BLaER1 (cell line): Measurements from ENCODE around the gene CDK5RAP3.
A peak's percentile ranks its signal among the peaks of the same experiment; 100 is the strongest.

Source experiments
- H3K27ac ChIP-seq: shearing (Covaris generic); formaldehyde crosslinking; 2 replicates; pipeline ENCODE4 v1.8.1; 2022
- H3K27me3 ChIP-seq: shearing (Covaris generic); formaldehyde crosslinking; 2 replicates; pipeline ENCODE4 v1.8.1; 2022
- H3K36me3 ChIP-seq: shearing (Covaris generic); formaldehyde crosslinking; 2 replicates; pipeline ENCODE4 v1.8.1; 2022
- H3K4me1 ChIP-seq: shearing (Covaris generic); formaldehyde crosslinking; 2 replicates; pipeline ENCODE4 v1.8.1; 2022
- H3K4me2 ChIP-seq: shearing (Covaris generic); formaldehyde crosslinking; 2 replicates; pipeline ENCODE4 v1.8.1; 2022
- H3K4me3 ChIP-seq: shearing (Covaris generic); formaldehyde crosslinking; 2 replicates; pipeline ENCODE4 v1.8.1; 2022
- H3K9ac ChIP-seq: shearing (Covaris generic); formaldehyde crosslinking; 2 replicates; pipeline ENCODE4 v1.8.1; 2022
- H3K9me3 ChIP-seq: shearing (Covaris generic); formaldehyde crosslinking; 2 replicates; pipeline ENCODE4 v1.8.1; 2022
- H4K20me1 ChIP-seq: shearing (Covaris generic); formaldehyde crosslinking; 2 replicates; pipeline ENCODE4 v1.8.1; 2022
- Cebpa-rat ChIP-seq: shearing (Covaris generic); IDR thresholded peaks from 2 replicates; pipeline ENCODE4 v1.8.1; 2022

CDK5RAP3 gene

DNA sequence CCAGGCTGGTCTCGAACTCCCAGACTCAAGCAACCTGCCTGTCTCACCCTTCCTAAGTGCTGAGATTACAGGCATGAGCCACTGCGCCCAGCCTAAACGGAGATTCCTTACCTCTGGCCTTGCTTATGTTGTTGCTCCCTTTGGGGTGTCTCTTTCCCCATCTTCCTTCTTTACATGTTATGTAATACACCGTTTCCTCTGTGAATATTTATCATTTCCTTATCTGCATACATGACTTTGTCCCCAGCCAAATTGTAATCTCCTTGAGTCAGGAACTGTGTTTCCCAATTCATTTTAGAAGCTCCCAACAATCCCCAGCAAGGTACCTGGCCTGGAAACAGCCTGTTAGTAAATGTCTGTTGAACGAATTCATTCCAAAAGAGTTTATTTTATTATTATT, 51.0 kb downstream of the CDK5RAP3 start:
- peaks cover 49% of the 10 kb centered on the region for H3K27me3 ChIP-seq
- no peak overlapping the region for H3K4me2 ChIP-seq
- peaks cover 39% of the 10 kb centered on the region for H3K4me1 ChIP-seq
- no peak overlapping the region for H3K27ac ChIP-seq
- peaks cover 26% of the 10 kb centered on the region for H4K20me1 ChIP-seq
- H3K9me3 ChIP-seq: no peaks in the 10 kb centered on the region
- H3K9ac ChIP-seq: no peak overlapping the region
- no peak overlapping the region for H3K4me3 ChIP-seq
- no peak for TF ChIP-seq Cebpa-rat
- no peaks in the 10 kb centered on the region for H3K36me3 ChIP-seq

DNA sequence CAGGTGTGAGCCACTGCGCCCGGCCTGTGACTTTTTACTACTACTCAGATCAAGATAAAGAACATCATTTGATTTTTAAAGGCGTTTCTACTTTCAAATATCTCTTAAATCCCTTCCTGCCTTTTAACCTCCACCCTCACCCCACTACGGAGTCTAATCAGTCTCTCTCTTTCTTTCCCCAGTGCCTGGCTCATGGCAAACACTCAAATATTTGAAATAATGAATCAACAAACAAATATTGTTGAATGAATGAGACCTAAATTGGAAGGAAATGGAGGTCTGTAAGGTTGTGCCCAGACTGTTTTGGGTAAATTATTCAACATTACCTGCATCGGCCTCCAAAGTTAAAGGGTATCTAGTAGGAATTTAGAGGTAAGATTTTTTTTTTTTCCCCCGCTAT, 52.0 kb downstream of the CDK5RAP3 start:
- Histone ChIP-seq H3K36me3 (no peaks in the 10 kb centered on the region), H3K9me3 (no peaks in the 10 kb centered on the region), H3K4me1 (peaks cover 30% of the 10 kb centered on the region), H3K27me3 (peaks cover 53% of the 10 kb centered on the region), H3K4me3 (peak overlapping the region; percentile 63), H4K20me1 (peaks cover 27% of the 10 kb centered on the region), H3K9ac (no peak overlapping the region), H3K4me2 (peak overlapping the region; percentile 93), H3K27ac (no peak overlapping the region)
- no peak for TF ChIP-seq Cebpa-rat

DNA sequence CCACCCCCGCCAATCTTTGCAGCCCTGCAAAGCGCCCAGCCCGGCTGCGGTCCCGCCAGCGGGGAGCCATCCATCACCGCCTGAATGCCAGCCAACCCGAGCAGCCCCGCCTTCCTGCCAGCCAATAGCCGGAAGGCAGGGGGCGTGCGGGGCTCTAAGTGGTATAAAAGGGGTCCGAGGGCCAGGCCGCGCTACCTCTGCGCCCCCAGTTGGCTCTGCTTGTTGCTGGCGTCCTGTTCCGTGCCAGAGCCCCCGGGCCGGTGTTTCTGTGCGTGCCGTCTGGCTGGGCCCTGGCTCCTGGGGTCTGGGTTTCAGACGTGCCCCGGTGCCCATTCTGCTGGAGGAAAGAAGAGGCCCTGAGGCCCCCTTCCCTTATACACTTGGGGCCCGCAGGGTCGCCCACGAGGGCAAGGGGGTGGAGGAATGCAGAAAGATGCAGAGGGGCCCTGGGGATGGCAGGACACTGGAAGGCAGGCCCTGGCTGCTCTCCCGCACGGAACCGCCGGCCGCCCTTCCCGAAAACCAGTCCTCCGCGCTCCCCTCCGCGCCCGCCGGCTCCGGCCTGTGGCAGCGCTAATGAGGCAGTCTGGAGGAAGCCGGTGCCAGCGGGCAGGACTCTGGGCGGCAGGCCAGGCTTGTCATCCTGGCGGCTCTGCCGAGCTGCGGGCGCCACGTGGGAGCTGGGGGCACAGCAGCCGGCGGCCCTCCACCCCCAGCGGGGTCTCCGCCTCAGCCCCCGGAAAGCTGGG, 52.7 kb downstream of the CDK5RAP3 start:
- Histone ChIP-seq H3K4me2 (peak overlapping the region; percentile 93), H3K36me3 (no peaks in the 10 kb centered on the region), H3K27me3 (peaks cover 53% of the 10 kb centered on the region), H3K4me1 (peaks cover 27% of the 10 kb centered on the region), H4K20me1 (peaks cover 27% of the 10 kb centered on the region), H3K4me3 (peak overlapping the region; percentile 63), H3K9me3 (no peaks in the 10 kb centered on the region), H3K9ac (peak overlapping the region; percentile 24; the same call in 1 of the 2 replicates), H3K27ac (no peak overlapping the region)
- TF ChIP-seq Cebpa-rat: no peak

DNA sequence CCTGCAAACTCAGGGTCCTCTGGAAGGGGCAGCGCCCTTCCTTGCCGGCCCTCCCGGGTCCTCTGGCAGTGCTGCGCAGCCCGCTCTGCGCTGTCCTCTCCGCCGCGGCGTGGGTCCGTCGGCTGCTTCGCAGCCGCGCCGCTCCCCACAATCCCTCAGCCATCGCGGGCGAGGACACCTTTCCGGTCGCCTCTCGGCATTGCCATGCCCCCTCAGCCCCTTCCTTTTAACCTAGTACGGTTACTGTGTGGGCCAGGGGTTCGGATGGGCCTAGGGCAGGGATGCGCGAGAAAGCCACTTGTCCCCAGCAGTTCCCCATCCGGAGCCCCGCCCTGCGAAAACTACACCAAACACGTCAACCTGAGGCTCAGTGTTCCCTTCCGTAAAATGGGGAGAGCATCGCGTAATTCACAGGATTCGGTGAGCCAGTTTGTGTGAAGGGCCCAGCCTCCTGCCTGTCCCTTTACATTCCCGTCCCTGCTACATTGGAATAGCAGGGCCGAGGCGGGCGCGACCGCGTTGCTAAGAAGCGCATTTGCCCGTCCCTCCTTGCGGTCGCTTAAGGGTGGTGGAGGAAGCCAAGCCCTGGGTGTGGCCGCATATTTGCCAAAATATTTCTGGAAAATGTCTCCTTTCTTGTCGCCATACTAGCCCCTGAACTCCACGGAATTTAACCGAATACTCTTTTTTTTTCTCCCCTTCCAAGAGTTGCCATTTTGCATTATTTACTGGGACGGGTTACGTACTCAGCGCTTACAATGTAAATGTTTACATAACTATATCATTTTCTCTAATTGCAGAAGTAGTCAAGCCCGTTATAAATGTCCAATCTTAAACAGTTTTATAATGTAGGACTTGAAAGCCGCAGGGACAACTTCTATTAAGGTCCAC, 53.5 kb downstream of the CDK5RAP3 start:
- H3K27me3 ChIP-seq: peaks cover 53% of the 10 kb centered on the region
- peak overlapping the region; percentile 93 for H3K4me2 ChIP-seq
- TF ChIP-seq Cebpa-rat: no peak
- peak overlapping the region; percentile 63 for H3K4me3 ChIP-seq
- H3K27ac ChIP-seq: no peak overlapping the region
- H3K4me1 ChIP-seq: peaks cover 27% of the 10 kb centered on the region
- peaks cover 27% of the 10 kb centered on the region for H4K20me1 ChIP-seq
- H3K9ac ChIP-seq: 0 out of 2 replicates have a peak overlapping the region, but pooled peaks have one; percentile 24
- no peaks in the 10 kb centered on the region for H3K36me3 ChIP-seq
- H3K9me3 ChIP-seq: no peaks in the 10 kb centered on the region

GRCh38 chr17:48025040-48025903, 54.4 kb downstream of the CDK5RAP3 start:
- H3K9me3 ChIP-seq: no peaks in the 10 kb centered on the region
- H4K20me1 ChIP-seq: peaks cover 27% of the 10 kb centered on the region
- H3K4me1 ChIP-seq: peaks cover 27% of the 10 kb centered on the region

GRCh38 chr17:48025904-48026501, 55.1 kb downstream of the CDK5RAP3 start:
- Histone ChIP-seq H3K4me3 (peak overlapping the region; percentile 60), H3K4me1 (peaks cover 27% of the 10 kb centered on the region), H3K36me3 (no peaks in the 10 kb centered on the region), H3K27me3 (peaks cover 44% of the 10 kb centered on the region), H3K27ac (no peak overlapping the region), H3K9ac (no peak overlapping the region), H4K20me1 (peaks cover 27% of the 10 kb centered on the region), H3K9me3 (no peaks in the 10 kb centered on the region), H3K4me2 (peak overlapping the region; percentile 98)
- TF ChIP-seq Cebpa-rat: no peak

More at GRCh38 chr17:48025040-48025903, 54.4 kb downstream of the CDK5RAP3 start:
- H3K27me3 ChIP-seq: peaks cover 51% of the 10 kb centered on the region
- H3K4me3 ChIP-seq: peak overlapping the region; percentile 63
- no peak overlapping the region for H3K27ac ChIP-seq
- H3K9ac ChIP-seq: no peak overlapping the region
- TF ChIP-seq Cebpa-rat: no peak
- no peaks in the 10 kb centered on the region for H3K36me3 ChIP-seq
- peak overlapping the region; percentile 98 for H3K4me2 ChIP-seq

DNA sequence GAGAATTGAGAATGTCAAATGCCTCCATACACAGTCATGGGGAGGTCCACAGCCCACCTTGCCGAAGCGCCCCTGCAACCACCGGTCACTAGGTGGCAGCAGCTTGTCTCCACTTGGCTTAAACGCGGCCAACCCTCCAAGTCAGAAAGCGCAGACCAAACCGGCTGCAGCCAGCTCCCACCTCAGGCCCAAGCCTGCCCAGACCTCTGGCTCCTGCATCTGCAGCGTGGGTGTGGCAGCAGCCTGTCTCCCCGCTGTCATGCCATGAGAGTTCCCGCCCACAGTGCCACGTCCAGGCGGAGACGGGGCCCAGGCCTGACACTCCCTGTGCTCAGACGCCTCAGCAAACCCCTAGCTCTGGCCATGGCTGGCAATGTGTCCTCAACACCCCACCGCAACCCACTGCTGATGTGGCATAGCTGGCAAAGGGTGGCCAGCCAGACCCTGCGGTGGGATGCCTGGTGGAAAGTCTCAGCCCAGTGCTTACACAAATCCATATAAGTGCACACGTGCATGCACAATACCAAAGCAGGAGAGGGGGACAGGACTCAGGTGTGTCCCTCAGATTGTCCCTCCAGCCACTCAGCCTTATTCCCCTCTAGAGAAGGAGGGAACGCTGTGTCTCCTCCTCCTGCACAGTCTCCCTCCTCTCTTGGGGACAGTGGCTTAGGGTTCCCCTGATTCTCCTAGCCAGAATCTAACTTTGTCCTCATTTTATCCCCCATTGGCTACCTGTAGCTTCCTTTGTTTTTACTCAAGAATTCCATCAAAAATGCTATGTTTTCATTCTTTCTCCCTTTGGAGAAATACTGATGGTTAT, 55.8 kb downstream of the CDK5RAP3 start:
- Histone ChIP-seq H3K4me2 (0 out of 2 replicates have a peak overlapping the region, but pooled peaks have one; percentile 98), H3K9me3 (no peaks in the 10 kb centered on the region), H3K4me3 (no peak overlapping the region), H3K27ac (no peak overlapping the region), H3K27me3 (peaks cover 40% of the 10 kb centered on the region), H3K4me1 (peaks cover 27% of the 10 kb centered on the region), H4K20me1 (peaks cover 27% of the 10 kb centered on the region), H3K36me3 (no peaks in the 10 kb centered on the region), H3K9ac (no peak overlapping the region)
- no peak for TF ChIP-seq Cebpa-rat

GRCh38 chr17:48027322-48027981, 56.5 kb downstream of the CDK5RAP3 start:
- TF ChIP-seq Cebpa-rat: no peak
- Histone ChIP-seq H3K9me3 (no peaks in the 10 kb centered on the region), H3K4me3 (no peak overlapping the region), H3K4me1 (peaks cover 27% of the 10 kb centered on the region), H3K27ac (no peak overlapping the region), H3K27me3 (peaks cover 40% of the 10 kb centered on the region), H4K20me1 (peaks cover 32% of the 10 kb centered on the region), H3K9ac (no peak overlapping the region), H3K36me3 (no peaks in the 10 kb centered on the region), H3K4me2 (no peak overlapping the region)
